A673 (cell line): ENCODE measurements around the gene ITGA1. TPM values are rescaled to one million over a fixed set of nuclear protein-coding genes. Genes with fewer than 3 reads are reported as not detected.
A peak's percentile ranks its signal among the peaks of the same experiment; 100 is the strongest.

ENCODE experiments used
- BruUV-seq: library from RNA; stranded (reverse); fragments of 400-500 nt; replicated peaks from 2 replicates; lab custom pipeline; 2021; lab: Mats Ljungman, UMichigan
- CTCF ChIA-PET: fragments of 300-600 bp; sonication (Branson Sonifier 250); formaldehyde crosslinking; loops from one replicate; lab custom pipeline; 2022; ENCODE audit warnings: antibody characterized with exemption; lab: Charles Lee
- POLR2A ChIA-PET: fragments of 300-600 bp; sonication (Branson Sonifier 250); formaldehyde crosslinking; loops from one replicate; lab custom pipeline; 2022; ENCODE audit warnings: antibody characterized with exemption; ENCODE audit not compliant: low non-redundant PET; lab: Charles Lee
- DNase-seq: peaks from one replicate; pipeline ENCODE4 v3.0.0-alpha.2; 2015; ENCODE audit warnings: low spot score
- H3K27ac ChIP-seq: fragments of 200-600 bp; sonication (generic); 2 replicates; pipeline ENCODE4 v1.5.1; 2016; ENCODE audit warnings: mixed run types, low read depth, mild to moderate bottlenecking, mixed read lengths, antibody characterized with exemption, low read length; ENCODE audit not compliant: poor library complexity, severe bottlenecking
- H3K27me3 ChIP-seq: fragments of 200-600 bp; sonication (generic); replicated peaks from 2 replicates; pipeline ENCODE4 v1.6.1; 2017; ENCODE audit warnings: mixed run types, low read depth, mild to moderate bottlenecking, mixed read lengths, antibody characterized with exemption, low read length; ENCODE audit not compliant: insufficient read depth, poor library complexity
- H3K36me3 ChIP-seq: fragments of 200-600 bp; sonication (generic); 2 replicates; pipeline ENCODE4 v1.6.1; 2016; ENCODE audit warnings: mixed run types, mild to moderate bottlenecking, mixed read lengths, antibody characterized with exemption, low read length; ENCODE audit not compliant: insufficient read depth, poor library complexity, severe bottlenecking
- H3K4me1 ChIP-seq: fragments of 200-600 bp; sonication (generic); 2 replicates; pipeline ENCODE4 v1.6.1; 2017; ENCODE audit warnings: mixed run types, mild to moderate bottlenecking, mixed read lengths, antibody characterized with exemption, low read length; ENCODE audit not compliant: insufficient read depth, poor library complexity, severe bottlenecking
- H3K4me3 ChIP-seq: fragments of 200-600 bp; sonication (generic); 2 replicates; pipeline ENCODE4 v1.5.1; 2016; ENCODE audit warnings: low read depth, mixed run types, mild to moderate bottlenecking, mixed read lengths, low read length; ENCODE audit not compliant: poor library complexity, severe bottlenecking
- H3K9me3 ChIP-seq: fragments of 200-600 bp; sonication (generic); 2 replicates; pipeline ENCODE4 v1.6.1; 2016; ENCODE audit warnings: mixed run types, low read depth, mild to moderate bottlenecking, mixed read lengths, antibody characterized with exemption, low read length; ENCODE audit not compliant: poor library complexity, severe bottlenecking
- EZH2 ChIP-seq: fragments of 200-600 bp; sonication (generic); IDR thresholded peaks from 2 replicates; pipeline ENCODE4 v1.6.1; 2017; ENCODE audit warnings: borderline replicate concordance, low read depth, mild to moderate bottlenecking, mixed read lengths, antibody characterized with exemption, low read length; ENCODE audit not compliant: poor library complexity, severe bottlenecking
- intact Hi-C: fragments of 100-400 bp; cut with micrococcal nuclease; formaldehyde crosslinking; loops from one replicate; pipeline ENCODE4 v1.10.0; 2022; ENCODE audit not compliant: unreplicated experiment
- total RNA-seq: library from RNA; stranded (reverse); gene quantifications from 2 replicates; pipeline ENCODE4 v1.2.3, GENCODE V29; 2021
- TF ChIP-seq, protein P1 (sequence below): fragments of 300-800, 200-600 bp; sonication (generic); conservative IDR thresholded peaks from 2 replicates; pipeline ENCODE4 v1.5.1; 2017; ENCODE audit warnings: low read depth, mild to moderate bottlenecking, antibody characterized with exemption, low read length, moderate library complexity, mixed read lengths

ITGA1 gene
- total RNA-seq, 1 experiment from 2014 or later: 8.1 TPM

DNA sequence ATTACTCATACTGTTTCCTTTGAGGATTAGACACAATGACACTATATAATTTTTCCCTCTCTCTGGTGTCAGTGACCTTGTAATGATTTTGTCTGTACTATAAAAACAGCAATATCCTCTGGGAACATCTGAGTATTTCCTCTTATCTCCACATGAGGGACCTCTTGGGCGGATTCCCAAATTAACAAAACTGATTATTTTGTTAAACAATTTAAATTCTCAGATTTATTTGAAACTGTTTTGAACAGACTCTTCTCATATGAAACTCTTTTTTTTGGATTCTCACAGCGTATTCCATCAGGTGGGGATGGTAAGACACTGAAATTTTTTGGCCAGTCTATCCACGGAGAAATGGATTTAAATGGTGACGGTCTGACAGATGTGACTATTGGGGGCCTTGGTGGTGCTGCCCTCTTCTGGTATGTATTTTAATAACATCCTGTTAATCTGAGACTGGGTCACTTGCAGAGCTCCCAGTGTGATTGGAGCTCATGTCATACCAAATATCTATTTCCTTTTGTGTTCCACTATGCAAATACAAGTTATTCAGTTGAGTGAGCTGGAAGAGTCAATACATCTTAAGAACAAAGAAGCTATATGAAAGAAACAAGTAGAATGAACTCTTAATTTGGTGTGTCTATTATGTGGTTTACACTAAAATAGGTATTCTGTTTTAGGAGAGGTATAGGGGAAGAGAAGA, 127.6 kb downstream of the ITGA1 start:
- TF ChIP-seq EZH2: no peak
- TF ChIP-seq, protein P1, sequence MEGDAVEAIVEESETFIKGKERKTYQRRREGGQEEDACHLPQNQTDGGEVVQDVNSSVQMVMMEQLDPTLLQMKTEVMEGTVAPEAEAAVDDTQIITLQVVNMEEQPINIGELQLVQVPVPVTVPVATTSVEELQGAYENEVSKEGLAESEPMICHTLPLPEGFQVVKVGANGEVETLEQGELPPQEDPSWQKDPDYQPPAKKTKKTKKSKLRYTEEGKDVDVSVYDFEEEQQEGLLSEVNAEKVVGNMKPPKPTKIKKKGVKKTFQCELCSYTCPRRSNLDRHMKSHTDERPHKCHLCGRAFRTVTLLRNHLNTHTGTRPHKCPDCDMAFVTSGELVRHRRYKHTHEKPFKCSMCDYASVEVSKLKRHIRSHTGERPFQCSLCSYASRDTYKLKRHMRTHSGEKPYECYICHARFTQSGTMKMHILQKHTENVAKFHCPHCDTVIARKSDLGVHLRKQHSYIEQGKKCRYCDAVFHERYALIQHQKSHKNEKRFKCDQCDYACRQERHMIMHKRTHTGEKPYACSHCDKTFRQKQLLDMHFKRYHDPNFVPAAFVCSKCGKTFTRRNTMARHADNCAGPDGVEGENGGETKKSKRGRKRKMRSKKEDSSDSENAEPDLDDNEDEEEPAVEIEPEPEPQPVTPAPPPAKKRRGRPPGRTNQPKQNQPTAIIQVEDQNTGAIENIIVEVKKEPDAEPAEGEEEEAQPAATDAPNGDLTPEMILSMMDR: peak; percentile 90
- ChIA-PET POLR2A (interaction anchor here (0.6 kb wide), 1 partner anchor 383 kb away, joined by 3 read pairs; no protein-coding TSS in a partner anchor), CTCF (interaction anchor here (0.6 to 1.0 kb wide), 6 partner anchors 12 to 222 kb away, joined by 3 to 4 read pairs (median 3); partner anchors contain the start of genes ITGA1 and PELO)
- Histone ChIP-seq H3K27me3 (no peaks in the 10 kb centered on the region), H3K27ac (no peak overlapping the region), H3K9me3 (no peaks in the 10 kb centered on the region), H3K36me3 (no peaks in the 10 kb centered on the region), H3K4me3 (peak overlapping the region; percentile 41), H3K4me1 (no peaks in the 10 kb centered on the region)
- no TSS peak for BruUV-seq
- intact Hi-C loops: loop anchor here (1.0 to 10.0 kb wide), 4 partner anchors 128 to 1951 kb away; partner anchors contain the start of genes ITGA1 and PELO
- peak; percentile 80 for DNase-seq

DNA sequence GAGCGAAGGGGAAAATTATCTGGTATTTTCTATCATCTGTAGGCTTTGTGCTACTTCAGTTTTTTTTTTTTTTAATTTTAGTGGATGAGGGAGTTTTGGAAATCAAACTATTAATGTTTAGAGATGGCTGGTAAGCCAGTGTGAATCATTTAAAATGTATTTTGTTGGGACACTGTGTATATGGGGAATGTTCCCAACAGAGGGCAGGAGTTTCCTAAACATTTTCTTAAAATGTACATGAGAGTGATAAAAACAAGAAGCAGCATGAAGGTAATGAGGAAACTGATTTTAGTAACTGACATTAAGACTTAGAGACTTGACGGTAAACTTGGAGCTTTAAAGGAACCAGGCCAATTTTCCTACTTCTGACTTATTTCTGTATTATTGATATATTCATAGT, 133.2 kb downstream of the ITGA1 start:
- H3K4me3 ChIP-seq: no peak overlapping the region
- BruUV-seq: no TSS peak
- no peak for TF ChIP-seq EZH2
- TF ChIP-seq, protein P1: no peak
- peaks cover 5% of the 10 kb centered on the region for H3K4me1 ChIP-seq
- ChIA-PET POLR2A (no interaction called here), CTCF (no interaction called here)
- H3K36me3 ChIP-seq: no peaks in the 10 kb centered on the region
- intact Hi-C loops: no loop called here
- H3K27me3 ChIP-seq: no peaks in the 10 kb centered on the region
- H3K27ac ChIP-seq: no peak overlapping the region
- no peak for DNase-seq
- no peaks in the 10 kb centered on the region for H3K9me3 ChIP-seq

DNA sequence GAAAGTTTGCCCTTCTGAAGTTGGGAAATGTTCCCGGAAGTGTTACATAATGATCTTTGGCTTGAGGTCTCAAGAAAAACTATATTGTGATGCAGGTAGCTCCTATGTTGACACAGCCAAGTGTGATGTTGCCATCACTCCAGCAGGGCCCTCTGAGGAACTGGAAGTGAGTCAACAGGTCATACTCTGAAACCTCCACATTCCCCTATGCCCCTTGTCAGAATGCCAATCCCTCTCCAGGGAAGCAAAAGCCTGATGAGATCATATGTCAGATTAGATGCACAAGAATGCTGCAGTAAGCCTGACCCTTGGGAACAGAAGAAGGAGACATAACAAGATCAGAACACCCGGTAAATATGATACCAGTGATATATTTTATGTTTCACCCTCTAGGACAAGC, 134.7 kb downstream of the ITGA1 start:
- peak; percentile 57 for DNase-seq
- H3K27ac ChIP-seq: no peak overlapping the region
- H3K36me3 ChIP-seq: no peaks in the 10 kb centered on the region
- no peaks in the 10 kb centered on the region for H3K9me3 ChIP-seq
- TF ChIP-seq EZH2: no peak
- TF ChIP-seq, protein P1: no peak
- BruUV-seq: no TSS peak
- POLR2A ChIA-PET: no interaction called here
- peaks cover 5% of the 10 kb centered on the region for H3K4me1 ChIP-seq
- no peaks in the 10 kb centered on the region for H3K27me3 ChIP-seq
- CTCF ChIA-PET: interaction anchor here (0.6 kb wide), 1 partner anchor 508 kb away, joined by 10 read pairs; no protein-coding TSS in a partner anchor
- H3K4me3 ChIP-seq: no peak overlapping the region
- intact Hi-C loops: no loop called here
